Stimulated activated CD4-positive, alpha-beta T cell treated with anti-CD3 and anti-CD28 coated beads, Interleukin-15, amount 100 ng/mL, for 48 hours (primary cell): Measurements from ENCODE around the gene RILPL2.
"Not testable (repeated sequence)": the region's sequence is repeated elsewhere in the genome, so short reads cannot be mapped to it uniquely, and the experiment has no call there.

Source experiments
- DNase-seq, 2 donors: peaks; one replicate each; pipeline ENCODE4 v3.0.0-alpha.2; 2020; ENCODE audit warnings: low read depth in 2 of 2

RILPL2 gene, protein sequence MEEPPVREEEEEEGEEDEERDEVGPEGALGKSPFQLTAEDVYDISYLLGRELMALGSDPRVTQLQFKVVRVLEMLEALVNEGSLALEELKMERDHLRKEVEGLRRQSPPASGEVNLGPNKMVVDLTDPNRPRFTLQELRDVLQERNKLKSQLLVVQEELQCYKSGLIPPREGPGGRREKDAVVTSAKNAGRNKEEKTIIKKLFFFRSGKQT

DNA sequence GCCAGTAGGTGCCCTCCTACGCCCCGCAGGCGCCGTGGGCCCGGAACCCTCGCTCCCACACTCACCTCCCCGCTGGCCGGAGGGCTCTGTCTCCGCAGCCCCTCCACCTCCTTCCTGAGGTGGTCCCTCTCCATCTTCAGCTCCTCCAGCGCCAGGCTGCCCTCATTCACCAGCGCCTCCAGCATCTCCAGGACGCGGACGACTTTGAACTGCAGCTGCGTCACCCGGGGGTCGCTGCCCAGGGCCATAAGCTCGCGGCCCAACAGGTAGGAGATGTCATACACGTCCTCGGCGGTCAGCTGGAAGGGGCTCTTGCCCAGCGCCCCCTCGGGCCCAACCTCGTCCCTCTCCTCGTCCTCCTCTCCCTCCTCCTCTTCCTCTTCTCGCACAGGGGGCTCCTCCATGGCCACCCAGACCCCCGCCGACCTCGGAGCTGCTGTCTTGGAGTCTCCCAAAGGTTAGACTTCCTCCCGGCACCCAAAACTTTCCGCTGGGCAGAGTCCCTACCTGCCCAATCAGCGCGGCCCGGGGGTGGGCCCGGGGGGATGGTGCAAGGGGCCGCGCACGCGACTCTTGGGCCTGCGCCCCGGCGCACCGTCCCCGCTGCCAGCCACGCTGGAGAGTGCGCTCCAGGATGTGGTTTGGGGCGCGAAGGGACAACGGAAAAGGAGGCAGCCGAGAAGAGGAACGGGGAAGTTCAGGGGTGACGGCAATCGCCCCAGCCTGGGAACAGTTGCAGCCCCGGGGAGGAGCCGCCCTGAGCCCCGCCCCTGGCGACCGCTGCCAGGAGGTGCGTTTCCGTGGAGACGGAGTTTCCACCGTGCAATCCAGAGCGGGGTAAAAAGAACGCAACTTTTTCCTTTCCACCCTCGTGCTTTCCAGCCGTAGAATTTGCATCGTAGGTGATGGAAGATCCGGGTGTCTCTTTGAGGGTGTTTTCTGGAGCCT lies at the start of gene RILPL2:
RILPL2 (minus strand) TSS at position 668 of the 948 bp plus-strand sequence; CDS start at position 404, 264 bp downstream.
- DNase-seq: peak; percentile 88 to 89

DNA sequence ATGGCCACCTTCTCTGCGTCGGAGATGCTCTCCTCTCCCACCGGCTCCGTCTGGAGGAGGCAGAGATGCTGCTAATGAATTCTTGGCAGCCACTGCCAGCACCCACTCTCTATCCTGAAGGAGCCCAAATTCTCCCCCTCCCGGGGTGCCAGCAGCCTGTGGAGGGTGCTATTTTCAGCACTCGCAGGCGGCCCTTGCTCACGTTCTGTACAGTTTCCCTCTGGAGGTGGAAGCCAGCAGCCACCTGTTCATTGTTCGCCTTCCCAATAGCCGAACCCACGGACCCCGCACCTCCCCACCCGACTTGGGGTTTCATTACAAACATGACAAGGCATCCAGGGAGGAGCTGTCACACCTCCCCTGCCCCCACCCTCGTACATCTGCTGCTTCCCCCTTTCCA lies 49.3 kb upstream of the RILPL2 start:
- DNase-seq: no peak

DNA sequence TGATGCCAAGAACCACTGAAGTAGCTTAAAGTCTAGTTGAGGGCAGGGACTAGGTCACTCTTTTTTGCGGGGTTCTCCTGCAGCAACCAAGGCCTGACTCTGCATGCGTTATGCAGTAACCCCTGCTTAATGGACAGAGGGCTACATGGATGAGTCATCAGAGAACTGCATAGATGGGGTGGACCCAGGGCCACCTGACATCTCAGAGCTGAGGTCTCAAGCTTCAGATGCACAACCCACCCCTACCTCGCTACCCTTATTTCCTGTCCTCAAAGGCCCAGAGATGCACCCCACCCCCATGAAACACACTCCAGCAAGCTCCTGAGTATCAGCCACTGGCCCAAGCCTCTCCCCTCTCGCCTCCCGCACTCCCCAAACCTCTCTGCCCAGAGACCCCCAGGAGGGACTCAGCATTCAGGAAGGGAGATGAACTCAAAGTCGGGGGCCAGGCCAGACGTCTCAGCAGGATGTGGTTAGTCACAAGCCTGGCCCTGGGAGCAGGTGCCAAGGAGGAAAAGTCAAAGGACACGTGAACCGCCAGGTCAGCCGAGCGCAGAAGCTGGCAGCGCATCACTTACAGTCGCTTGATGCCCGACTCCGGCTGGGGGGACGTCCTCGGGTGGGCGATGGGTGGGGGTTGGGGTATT lies 47.2 kb upstream of the RILPL2 start:
- no peak for DNase-seq

DNA sequence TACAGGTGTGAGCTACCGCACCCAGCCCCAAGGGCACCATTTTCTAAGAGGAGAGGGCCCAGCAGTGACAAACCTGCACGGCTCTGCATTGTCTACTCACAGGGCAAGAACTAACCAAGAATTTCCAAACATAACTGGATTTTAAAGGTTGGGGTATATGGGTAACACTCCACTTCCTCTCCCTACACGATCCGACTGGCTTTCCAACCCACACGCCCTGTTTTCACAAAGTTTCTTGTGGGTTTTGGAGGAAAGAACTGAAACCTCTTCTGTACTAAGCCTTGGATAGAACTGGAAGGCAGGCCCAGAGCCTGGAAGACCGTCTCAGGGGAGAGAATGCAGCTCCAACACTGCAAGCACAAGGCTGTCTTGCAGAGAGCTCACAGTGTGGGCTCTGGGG lies 46.4 kb upstream of the RILPL2 start:
- DNase-seq: no peak

DNA sequence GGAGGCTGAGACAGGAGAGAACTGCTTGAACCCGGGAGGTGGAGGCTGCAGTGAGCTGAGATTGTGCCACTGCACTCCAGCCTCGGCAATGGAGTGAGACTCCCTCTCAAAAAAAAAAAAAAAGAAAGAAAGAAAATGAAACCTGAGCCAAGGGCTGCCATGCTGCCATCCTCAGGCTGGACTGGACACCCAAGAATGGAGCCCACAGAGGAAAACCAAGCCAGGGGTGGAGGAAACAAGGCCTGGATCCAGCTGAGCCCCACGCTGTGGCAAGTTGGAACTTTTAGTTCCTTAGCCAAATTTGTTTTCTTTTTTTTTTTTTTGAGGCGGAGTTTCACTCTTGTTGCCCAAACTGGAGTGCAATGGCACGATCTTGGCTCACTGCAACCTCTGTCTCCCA lies 44.8 kb upstream of the RILPL2 start:
- DNase-seq: not testable (repeated sequence)

DNA sequence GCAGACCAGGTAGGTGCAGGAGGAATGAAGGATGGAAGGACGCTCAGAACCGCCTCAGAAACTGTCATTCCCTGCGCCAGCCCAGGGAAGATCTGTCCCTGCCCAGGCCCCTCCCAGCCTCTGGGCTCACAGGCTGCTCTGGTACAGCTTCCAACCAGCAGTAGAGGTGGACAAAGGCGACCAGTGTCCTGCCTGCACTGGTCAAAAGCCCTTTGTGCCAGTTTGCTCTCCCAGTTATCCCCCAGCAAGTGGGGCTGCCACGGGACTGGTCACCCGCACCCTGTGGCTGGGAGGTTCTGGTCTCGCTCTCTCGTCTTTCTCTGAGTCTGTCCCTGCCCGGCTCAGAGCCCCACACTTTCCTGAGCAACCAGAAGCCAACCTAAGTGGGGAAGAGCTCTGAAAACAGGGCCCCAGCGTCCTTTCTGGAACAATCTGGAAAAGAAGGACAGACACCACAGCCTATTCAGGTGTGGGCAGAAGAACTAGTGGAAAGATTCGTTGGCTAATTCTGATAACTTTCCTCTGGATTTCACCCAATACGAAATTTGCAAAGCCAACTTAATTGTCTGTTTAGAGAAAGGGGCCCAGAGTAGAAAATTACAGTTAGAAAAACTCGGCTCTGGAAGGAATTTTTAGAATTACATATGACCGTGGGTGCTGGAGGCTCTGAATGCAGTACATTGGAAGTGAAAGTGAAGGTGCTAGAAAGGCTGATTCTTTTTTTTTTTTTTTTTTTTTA lies 43.1 kb upstream of the RILPL2 start:
- no peak for DNase-seq

DNA sequence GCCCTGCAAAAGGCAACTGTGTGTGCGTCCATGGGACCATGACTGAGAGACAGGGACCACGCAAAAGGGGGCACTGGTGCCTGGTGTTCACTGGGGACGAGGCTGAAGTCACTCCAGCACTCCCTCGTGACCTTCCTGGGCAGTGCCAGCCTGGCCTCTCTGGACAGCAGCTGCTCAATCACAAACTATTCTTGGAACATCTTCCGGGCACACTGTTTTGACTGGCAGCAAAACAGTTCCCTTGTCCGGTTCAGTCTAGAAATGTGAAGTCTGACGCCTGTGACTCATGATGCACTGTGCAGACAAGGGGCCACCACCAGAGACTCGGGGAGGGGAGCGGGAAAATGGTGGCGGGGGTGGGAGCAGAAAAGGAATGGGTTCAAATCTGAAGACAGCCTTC lies 42.3 kb upstream of the RILPL2 start:
- DNase-seq: no peak

DNA sequence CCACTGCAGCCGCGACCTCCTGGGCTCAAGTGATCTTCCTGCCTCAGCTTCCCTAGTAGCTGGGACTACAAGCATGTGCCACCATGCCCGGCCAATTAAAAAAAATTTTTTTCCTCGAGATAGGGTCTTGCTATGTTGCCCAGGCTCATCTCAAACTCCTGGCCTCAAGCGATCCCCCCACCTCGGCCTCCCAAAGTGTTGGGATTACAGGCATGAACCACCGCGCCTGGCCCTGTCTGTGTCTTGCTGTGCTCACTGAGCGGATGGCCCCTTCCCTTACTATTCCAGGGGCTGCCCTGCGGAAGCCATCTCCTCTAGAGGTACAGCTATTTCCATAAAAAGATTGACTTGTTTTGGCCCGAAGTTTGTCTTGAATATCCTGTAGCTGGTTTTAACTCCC lies 41.6 kb upstream of the RILPL2 start:
- no peak for DNase-seq

DNA sequence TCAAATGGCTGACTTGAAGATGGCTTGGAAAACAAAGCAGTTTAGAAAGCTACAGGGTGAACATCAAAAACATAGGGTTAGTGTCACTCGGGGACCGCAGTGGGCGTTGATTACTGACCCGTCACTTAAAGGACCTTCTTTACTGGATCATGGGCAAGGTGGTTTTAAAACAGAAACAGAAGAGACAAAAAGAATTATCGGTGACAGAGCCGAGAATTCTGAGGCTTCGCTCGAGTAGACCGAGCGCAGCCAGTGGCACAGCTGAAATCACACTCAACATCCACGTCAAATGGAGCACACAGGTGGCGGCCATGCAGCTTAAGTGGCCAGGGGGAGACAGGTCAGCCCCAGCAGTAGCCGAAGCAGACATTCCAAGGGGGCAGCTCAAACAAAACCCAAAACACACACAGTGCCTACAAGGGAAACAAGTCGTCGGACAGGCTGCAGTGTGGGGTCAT lies 38.8 kb upstream of the RILPL2 start:
- no peak for DNase-seq

DNA sequence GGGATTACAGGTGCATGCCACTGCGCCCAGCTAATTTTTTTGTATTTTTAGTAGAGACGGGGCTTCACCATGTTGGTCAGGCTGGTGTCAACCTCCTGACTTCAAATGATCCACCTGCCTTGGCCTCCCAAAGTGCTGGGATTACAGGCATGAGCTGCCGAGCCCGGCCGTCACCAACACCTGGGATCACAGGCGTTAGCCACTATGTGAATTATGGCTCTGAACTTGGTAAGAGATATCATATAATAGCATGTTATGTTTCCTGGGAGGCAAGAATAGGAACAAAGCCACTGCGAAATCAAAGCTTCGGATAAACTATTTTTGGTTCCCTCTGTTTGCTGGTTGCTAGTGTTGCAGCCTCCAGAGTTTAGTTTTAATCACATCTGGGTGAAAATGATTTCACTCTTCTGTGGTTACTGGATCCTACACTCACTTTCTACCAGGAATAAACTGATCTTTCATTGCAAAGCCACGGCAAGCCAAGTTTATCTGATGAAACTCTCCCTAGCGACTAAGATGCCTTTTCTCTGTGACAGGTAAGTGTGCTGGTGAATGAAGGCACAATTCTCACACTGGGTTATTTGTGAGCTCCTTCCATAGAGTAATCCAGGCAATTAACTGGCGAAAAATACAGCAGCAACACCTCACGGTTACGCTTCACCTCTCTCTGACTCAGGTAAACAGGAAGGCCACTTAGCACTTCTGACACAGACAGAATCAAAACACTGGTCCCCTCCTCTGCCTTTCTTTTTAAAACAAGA lies 38.2 kb upstream of the RILPL2 start:
- DNase-seq: no peak

DNA sequence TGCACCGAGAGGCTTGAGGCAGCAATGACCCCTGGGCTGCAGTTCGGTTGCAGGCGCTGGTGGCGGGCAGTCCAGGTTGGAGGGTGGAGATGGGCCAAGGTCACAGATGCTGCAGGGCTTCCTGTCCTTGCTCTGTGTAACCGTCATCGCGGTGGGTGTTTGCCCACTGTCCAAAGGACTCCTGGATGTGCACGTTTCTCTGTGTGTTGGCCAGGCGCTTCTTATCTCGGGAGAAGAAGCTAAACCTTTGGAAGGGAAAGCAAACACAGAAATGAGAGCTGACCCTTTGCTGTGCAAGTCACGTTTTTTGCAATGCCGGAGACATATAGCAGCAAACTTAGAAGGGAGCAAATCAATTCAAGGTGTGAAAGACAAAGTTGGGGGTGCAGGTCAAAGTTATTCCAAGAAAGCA lies 36.0 kb upstream of the RILPL2 start:
- no peak for DNase-seq

DNA sequence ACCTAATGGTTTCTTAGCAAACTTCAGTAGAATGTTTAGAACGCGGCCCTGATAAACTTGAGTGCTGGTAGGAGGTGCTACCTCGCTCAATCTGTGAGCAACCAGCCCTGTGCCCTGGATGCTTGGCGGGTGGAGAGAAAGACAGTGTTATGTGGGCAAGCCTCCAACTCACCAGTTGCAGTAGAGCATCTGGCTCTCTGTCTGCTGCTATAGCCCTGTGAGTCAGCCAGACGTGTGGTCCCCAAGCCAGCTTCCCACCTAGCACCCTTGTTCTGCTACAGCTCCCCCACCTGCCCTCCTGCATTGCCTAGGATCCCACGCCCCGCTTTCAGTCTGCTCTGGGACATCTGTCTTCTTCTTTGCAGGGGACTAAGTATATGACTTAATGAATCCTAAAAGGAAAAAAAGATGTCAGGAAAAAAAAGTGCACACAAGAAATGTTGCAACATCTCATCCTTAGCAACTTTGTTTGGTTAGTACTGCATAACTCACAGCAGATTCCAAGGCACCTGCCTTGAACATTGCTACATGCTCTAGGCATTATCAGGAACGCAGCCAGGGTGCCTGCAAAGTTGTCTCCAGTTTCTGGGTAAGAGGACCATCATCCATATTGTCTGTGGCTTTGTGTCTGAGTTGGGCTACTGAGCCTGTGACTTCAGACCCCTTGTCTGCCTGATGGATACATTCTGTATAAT lies 35.0 kb upstream of the RILPL2 start:
- DNase-seq: no peak

DNA sequence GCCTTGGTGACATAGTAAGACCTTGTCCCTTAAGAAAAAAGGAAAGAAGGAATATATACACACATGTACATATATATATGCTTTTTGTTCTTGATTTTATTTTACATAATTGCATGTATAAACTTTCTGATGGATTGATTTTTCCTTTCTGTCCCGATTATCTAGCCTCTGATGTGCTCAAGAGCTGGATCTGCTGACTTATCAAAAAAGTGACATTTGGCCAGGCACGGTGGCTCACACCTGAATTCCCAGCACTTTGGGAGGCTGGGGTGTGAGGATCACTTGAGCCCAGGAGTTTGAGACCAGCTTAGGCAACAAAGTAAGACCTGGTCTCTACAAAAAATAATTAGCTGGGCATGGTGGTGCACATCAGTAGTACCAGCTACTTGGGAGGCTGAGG lies 33.5 kb upstream of the RILPL2 start:
- no peak for DNase-seq

DNA sequence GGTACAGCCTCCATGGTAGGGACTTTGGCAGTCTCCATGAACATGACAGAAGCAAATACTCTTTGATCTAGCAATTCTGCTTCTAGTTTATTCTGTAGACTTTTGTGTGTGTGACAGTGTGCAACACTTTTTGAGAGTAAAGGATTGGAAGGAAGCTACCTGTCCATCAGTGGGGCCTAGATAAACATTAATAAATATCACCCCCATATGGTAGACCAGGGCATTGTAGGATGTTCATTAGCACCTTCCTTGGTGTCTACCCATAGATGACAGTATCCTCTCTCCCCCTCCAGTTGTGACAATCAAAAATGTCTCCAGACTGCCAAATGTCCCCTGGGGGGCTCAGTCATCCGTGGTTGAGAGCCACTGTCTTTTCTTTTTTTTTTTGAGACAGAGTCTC lies 32.3 kb upstream of the RILPL2 start:
- DNase-seq: no peak

DNA sequence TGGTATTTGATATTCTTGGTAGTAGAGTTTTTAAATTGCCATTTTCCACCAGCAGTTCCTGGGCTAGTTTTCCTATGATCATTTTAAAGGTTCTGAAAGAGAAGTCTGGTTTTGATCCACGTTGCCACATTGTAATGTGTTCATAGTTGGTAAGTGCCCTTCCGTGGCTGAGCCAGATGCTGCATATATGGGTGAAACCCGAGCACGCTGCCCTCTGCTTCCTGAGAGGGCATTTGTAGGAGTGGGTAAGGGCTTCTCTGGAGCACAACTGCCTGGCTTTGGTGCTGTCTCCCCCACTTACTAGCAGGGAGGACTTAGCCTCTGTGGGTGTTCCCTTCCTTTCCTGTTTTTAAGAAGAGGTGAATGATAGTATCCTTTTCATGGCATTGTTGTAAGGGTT lies 28.6 kb upstream of the RILPL2 start:
- DNase-seq: no peak

DNA sequence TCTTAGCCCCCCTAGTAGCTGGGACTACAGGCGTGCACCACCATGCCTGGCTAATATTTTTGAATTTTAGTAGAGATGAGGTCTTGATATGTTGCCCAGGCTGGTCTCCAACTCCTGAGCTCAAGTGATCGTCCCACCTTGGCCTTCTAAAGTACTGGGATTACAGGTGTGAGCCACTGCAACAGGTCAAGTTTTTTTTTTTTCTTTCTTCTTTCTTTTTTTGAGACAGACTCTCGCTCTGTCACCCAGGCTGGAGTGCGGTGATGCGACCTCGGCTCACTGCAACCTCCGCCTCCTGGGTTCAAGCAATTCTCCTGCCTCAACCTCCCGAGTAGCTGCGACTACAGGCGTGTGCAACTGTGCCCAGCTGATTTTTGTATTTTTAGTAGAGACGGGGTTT lies 26.7 kb upstream of the RILPL2 start:
- DNase-seq: not testable (repeated sequence)

DNA sequence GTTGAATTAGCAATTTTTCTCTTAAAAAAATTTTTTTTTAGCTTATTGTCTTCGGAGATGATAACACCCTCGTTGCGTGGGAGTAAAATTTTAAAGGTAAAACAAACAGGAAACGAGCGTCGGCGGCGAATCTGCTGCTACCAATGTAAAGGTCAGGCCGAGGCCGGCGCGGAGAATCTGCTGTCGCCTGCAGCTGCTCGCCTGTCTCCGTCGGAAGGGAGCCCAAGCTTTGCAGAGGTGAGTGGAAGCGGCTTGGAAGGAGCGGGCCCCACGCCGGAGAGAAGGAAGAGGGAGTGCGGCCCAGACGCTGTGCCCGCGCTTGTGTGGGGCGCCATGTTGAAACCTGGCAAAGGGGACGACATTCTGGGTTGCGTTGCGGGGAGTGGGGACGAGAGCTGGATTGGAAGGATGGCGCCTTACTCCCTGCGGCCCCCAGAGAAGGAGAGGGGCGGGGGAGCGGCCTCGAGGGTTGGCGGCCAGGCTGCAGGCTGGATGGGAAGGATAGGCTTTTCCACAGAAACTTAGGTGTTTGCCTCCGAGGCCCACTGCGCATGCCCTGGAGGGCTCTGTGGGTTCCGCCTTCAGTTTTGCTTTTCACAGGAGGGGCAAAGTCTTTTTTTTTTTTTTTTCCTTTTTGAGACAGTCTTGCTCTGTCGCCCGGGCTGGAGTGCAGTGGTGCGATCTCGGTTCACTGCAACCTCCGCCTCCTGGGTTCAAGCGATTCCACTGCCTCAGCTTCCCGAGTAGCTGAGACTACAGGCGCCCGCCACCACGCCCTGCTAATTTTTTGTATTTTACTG lies 21.7 kb upstream of the RILPL2 start, which contains the start of gene SNRNP35:
SNRNP35 (plus strand) TSS at position 160 of the 800 bp plus-strand sequence. CDS start 7,402 bp downstream, outside the sequence.
- DNase-seq: peak; percentile 67 to 72

DNA sequence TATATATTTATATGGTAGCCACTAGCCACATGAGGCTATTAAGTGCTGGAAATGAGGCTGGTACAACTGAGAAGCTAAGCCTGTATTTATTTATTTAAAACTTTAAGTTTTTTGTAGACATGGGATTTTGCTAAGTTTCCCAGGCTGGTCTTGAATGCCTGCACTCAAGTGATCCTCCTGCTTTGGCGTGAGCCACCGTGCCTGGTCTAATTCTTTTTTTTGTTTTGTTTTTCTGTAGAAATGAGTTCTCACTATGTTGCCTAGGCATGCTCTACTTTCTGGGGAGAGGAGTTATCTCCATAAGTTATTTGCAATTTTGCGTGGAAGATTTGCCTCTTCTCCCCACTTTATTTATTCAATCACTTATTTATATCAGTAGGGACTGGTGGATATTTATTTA lies 16.7 kb upstream of the RILPL2 start:
- DNase-seq: no peak

DNA sequence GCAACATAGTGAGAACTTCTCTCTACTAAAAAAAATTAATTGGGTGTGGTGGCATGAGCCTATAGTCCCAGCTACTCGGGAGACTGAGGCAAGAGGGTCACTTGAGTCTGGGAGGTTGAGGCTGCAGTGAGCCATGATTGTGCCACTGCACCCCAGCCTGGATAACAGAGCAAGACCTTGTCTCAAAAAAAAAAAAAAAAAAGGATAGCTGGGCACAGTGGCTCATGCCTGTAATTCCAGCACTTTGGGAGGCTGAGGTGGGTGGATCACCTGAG lies 15.7 kb upstream of the RILPL2 start:
- not testable (repeated sequence) for DNase-seq

DNA sequence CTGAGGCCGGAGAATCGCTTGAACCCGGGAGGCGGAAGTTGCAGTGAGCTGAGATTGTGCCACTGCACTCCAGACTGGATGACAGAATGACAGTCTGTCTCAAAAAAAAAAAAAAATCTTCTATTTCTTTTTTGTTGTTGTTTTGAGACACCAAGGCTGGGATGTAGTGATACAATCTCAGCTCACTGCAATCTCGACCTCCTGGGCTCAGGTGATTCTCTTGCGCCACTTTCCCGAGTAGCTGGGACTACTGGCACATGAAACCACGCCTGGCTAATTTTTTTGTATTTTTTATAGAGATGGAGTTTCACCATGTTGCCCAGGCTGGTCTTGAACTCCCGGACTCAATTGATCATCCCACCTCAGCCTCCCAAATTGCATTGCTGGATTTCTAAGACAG lies 14.2 kb upstream of the RILPL2 start:
- DNase-seq: no peak
